HT1080 (cell line): Measurements from ENCODE around the gene ABCG1. TPM values are rescaled to one million over a fixed set of nuclear protein-coding genes. Genes with fewer than 3 reads are reported as not detected.
A peak's percentile ranks its signal among the peaks of the same experiment; 100 is the strongest.

Experiments used
- DNase-seq: peaks from one replicate; pipeline ENCODE4 v3.0.0-alpha.2; 2015; ENCODE audit warnings: low read depth
- total RNA-seq: library from RNA; depleted of rRNA; stranded (reverse); fragments of >200 nt; shearing (Covaris generic); gene quantifications from 2 replicates; pipeline ENCODE4 v1.2.3, GENCODE V29; 2014

The ABCG1 gene
- total RNA-seq, 1 experiment from 2014 or later: not detected

GRCh38 chr21:42250422-42251403, 31.8 kb downstream of the ABCG1 start:
- no peak for DNase-seq

- DNase-seq: no peak
Measured at GRCh38 chr21:42251654-42252324, 32.8 kb downstream of the ABCG1 start.

GRCh38 chr21:42252325-42252654, 33.4 kb downstream of the ABCG1 start:
- DNase-seq: no peak

- DNase-seq: no peak
Measured at GRCh38 chr21:42252778-42253340, 33.9 kb downstream of the ABCG1 start.

GRCh38 chr21:42253466-42253865, 34.5 kb downstream of the ABCG1 start:
- DNase-seq: no peak

- no peak for DNase-seq
Measured at GRCh38 chr21:42254083-42254482, 35.1 kb downstream of the ABCG1 start.

GRCh38 chr21:42254651-42255601, 36.0 kb downstream of the ABCG1 start:
- no peak for DNase-seq

- no peak for DNase-seq
Measured at GRCh38 chr21:42255825-42256224, 36.9 kb downstream of the ABCG1 start.

- no peak for DNase-seq
Measured at GRCh38 chr21:42256316-42256715, 37.4 kb downstream of the ABCG1 start.

GRCh38 chr21:42257091-42257765, 38.3 kb downstream of the ABCG1 start:
- no peak for DNase-seq

- DNase-seq: peak; percentile 34
Measured at GRCh38 chr21:42258150-42258884, 39.4 kb downstream of the ABCG1 start.

GRCh38 chr21:42258885-42259407, 40.0 kb downstream of the ABCG1 start:
- DNase-seq: no peak

GRCh38 chr21:42260121-42260520, 41.2 kb downstream of the ABCG1 start:
- DNase-seq: no peak

GRCh38 chr21:42261829-42262200, 42.9 kb downstream of the ABCG1 start:
- DNase-seq: no peak

- peak; percentile 57 for DNase-seq
Measured at GRCh38 chr21:42262831-42263231, 43.9 kb downstream of the ABCG1 start.

GRCh38 chr21:42263591-42264131, 44.7 kb downstream of the ABCG1 start:
- DNase-seq: no peak

GRCh38 chr21:42264245-42265195, 45.6 kb downstream of the ABCG1 start:
- no peak for DNase-seq

GRCh38 chr21:42265231-42265812, 46.4 kb downstream of the ABCG1 start:
- DNase-seq: no peak
